ENCODE data around the gene PARG. TPM values are rescaled to one million over a fixed set of nuclear protein-coding genes. Genes with fewer than 3 reads are reported as not detected.
"Not testable (repeated sequence)": the region's sequence is repeated elsewhere in the genome, so short reads cannot be mapped to it uniquely, and the experiment has no call there.

Gene PARG
- total RNA-seq, 2 experiments from 2014 or later, result 29.1 to 31.6 TPM

GRCh38 chr10:49775014-49775413 is 166.8 kb downstream of the PARG start:
- Mint-ChIP-seq H3K4me3 (no peak overlapping the region), H3K9me3 (ENCODE audit: low read depth) (no peaks in the 10 kb centered on the region), H3K36me3 (no peaks in the 10 kb centered on the region), H3K27ac (no peak overlapping the region), H3K27me3 (peaks cover 25% of the 10 kb centered on the region), H3K4me1 (no peaks in the 10 kb centered on the region)
- no peak for ATAC-seq
- CTCF ChIA-PET, result no interaction called here
- no peak for DNase-seq

GRCh38 chr10:49772944-49773343 is 168.9 kb downstream of the PARG start:
- CTCF ChIA-PET, result interaction anchor here (1.6 kb wide), 1 partner anchor 180 kb away, joined by 5 read pairs; no protein-coding TSS in a partner anchor
- not testable (repeated sequence) for H3K36me3 Mint-ChIP-seq; DNase-seq; H3K4me3 Mint-ChIP-seq; ATAC-seq; H3K4me1 Mint-ChIP-seq; H3K9me3 Mint-ChIP-seq (ENCODE audit: low read depth); H3K27ac Mint-ChIP-seq
- H3K27me3 Mint-ChIP-seq, result peaks cover 35% of the 10 kb centered on the region

- H3K27ac Mint-ChIP-seq; DNase-seq; ATAC-seq; H3K36me3 Mint-ChIP-seq; H3K4me1 Mint-ChIP-seq; H3K9me3 Mint-ChIP-seq (ENCODE audit: low read depth); H3K4me3 Mint-ChIP-seq: not testable (repeated sequence)
- H3K27me3 Mint-ChIP-seq, result peaks cover 52% of the 10 kb centered on the region
- CTCF ChIA-PET, result interaction anchor here (0.9 kb wide), 1 partner anchor 178 kb away, joined by 3 read pairs; no protein-coding TSS in a partner anchor
These were observed 170.8 kb downstream of the PARG start for GRCh38 chr10:49771046-49771445.

- Mint-ChIP-seq H3K4me3 (no peak overlapping the region), H3K27me3 (peaks cover 52% of the 10 kb centered on the region), H3K4me1 (no peaks in the 10 kb centered on the region), H3K27ac (no peak overlapping the region), H3K9me3 (ENCODE audit: low read depth) (no peaks in the 10 kb centered on the region), H3K36me3 (no peaks in the 10 kb centered on the region)
- no peak for ATAC-seq
- no peak for DNase-seq
- CTCF ChIA-PET, result no interaction called here
These were observed 172.1 kb downstream of the PARG start for GRCh38 chr10:49769692-49770091.

GRCh38 chr10:49768731-49769130 is 173.1 kb downstream of the PARG start:
- CTCF ChIA-PET, result no interaction called here
- H3K9me3 Mint-ChIP-seq (ENCODE audit: low read depth), result no peaks in the 10 kb centered on the region
- H3K27me3 Mint-ChIP-seq, result peaks cover 58% of the 10 kb centered on the region
- no peak overlapping the region for H3K27ac Mint-ChIP-seq
- no peaks in the 10 kb centered on the region for H3K36me3 Mint-ChIP-seq
- no peak for ATAC-seq
- no peaks in the 10 kb centered on the region for H3K4me1 Mint-ChIP-seq
- H3K4me3 Mint-ChIP-seq, result no peak overlapping the region
- DNase-seq, result no peak

- Mint-ChIP-seq H3K27me3 (peaks cover 62% of the 10 kb centered on the region), H3K36me3 (no peaks in the 10 kb centered on the region)
- no peak for ATAC-seq
These were observed 173.5 kb downstream of the PARG start for GRCh38 chr10:49768329-49768728.

More at GRCh38 chr10:49768329-49768728, 173.5 kb downstream of the PARG start:
- H3K9me3 Mint-ChIP-seq (ENCODE audit: low read depth), result no peaks in the 10 kb centered on the region
- CTCF ChIA-PET, result no interaction called here
- H3K4me3 Mint-ChIP-seq, result no peak overlapping the region
- no peak for DNase-seq
- no peaks in the 10 kb centered on the region for H3K4me1 Mint-ChIP-seq
- no peak overlapping the region for H3K27ac Mint-ChIP-seq

Other genes starting within 250 kb of the PARG start
- gene OGDHL, start 179.7 kb downstream of the PARG start, total RNA-seq, result under 1 TPM; 0.09 to 0.35 TPM
- gene TIMM23B, start within 50 bp of the PARG start, total RNA-seq, result 10 to 100 TPM; 18.5 to 19.6 TPM
- 10 to 100 TPM; 15.8 to 23.5 TPM for gene AGAP6, start 46.4 kb upstream of the PARG start, total RNA-seq
- 10 to 100 TPM; 32.5 to 33.3 TPM for gene WASHC2A, start 125.9 kb upstream of the PARG start, total RNA-seq

Data from activated CD8-positive, alpha-beta memory T cell treated with anti-CD3 and anti-CD28 coated beads, Interleukin-2, amount 10 ng/mL, durations not matched to agents 7 days and 5 days (primary cell).